Activated CD4-positive, alpha-beta memory T cell treated with anti-CD3 and anti-CD28 coated beads, Interleukin-2, amount 10 ng/mL, durations not matched to agents 7 days and 5 days (primary cell): ENCODE results near the gene YY1. TPM values are rescaled to one million over a fixed set of nuclear protein-coding genes. Genes with fewer than 3 reads are reported as not detected.

ENCODE experiments used
- CTCF ChIA-PET: fragments of 350-600 bp; sonication (Branson Sonifier 250); formaldehyde crosslinking; loops from one replicate; lab custom pipeline; 2021; ENCODE audit warnings: antibody characterized with exemption, inconsistent platforms; lab: Charles Lee
- POLR2A ChIA-PET: fragments of 350-600 bp; sonication (Branson Sonifier 250); formaldehyde crosslinking; loops from one replicate; lab custom pipeline; 2021; ENCODE audit warnings: antibody characterized with exemption; lab: Charles Lee
- DNase-seq: peaks from one replicate; pipeline ENCODE4 v3.0.0-alpha.2; 2020
- H3K27ac Mint-ChIP-seq: one replicate; pipeline ENCODE4 v1.8.0; 2021; ENCODE audit warnings: mild to moderate bottlenecking, mixed read lengths
- H3K27me3 Mint-ChIP-seq: one replicate; pipeline ENCODE4 v1.8.0; 2021; ENCODE audit warnings: mixed read lengths
- H3K36me3 Mint-ChIP-seq: one replicate; pipeline ENCODE4 v1.8.0; 2021; ENCODE audit warnings: low read depth, mixed read lengths
- H3K4me1 Mint-ChIP-seq: one replicate; pipeline ENCODE4 v1.8.0; 2021; ENCODE audit warnings: mixed read lengths
- H3K4me3 Mint-ChIP-seq: one replicate; pipeline ENCODE4 v1.8.0; 2021; ENCODE audit warnings: mild to moderate bottlenecking, mixed read lengths
- H3K9me3 Mint-ChIP-seq: one replicate; pipeline ENCODE4 v1.8.0; 2021; ENCODE audit warnings: mixed read lengths
- total RNA-seq, 2 experiments: library from RNA; stranded (reverse); gene quantifications; one replicate each; pipeline ENCODE4 v1.2.3, GENCODE V29; 2021

Gene YY1
- total RNA-seq, 2 experiments from 2014 or later = 94.0 to 95.6 TPM

DNA sequence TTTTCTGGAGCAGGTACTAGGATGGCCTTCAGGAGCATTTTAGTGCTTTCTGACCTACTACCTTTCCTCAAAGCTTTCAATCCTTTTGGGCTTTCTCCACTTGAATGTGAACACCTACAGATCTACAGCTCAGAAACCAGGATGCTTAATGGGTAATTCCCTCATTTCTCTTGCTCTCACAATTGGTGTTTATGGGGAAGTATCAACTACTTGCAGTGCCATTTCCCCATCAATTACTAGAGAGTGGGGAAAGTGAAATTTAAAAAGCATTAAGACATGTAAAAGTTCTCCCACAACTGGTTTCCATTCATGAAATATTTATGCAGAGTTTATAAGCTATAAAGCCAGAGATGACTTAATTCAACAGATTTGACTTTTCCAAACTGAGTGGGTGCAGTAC, 2.1 kb upstream of the YY1 start:
- peak overlapping the region; percentile 97 for H3K27ac Mint-ChIP-seq
- no peaks in the 10 kb centered on the region for H3K9me3 Mint-ChIP-seq
- peak overlapping the region; percentile 95 for H3K4me3 Mint-ChIP-seq
- ChIA-PET CTCF (interaction anchor here (0.8 to 6.7 kb wide), 8 partner anchors 8 to 171 kb away, joined by 3 to 73 read pairs (median 5); no protein-coding TSS in a partner anchor), POLR2A (interaction anchor here (0.8 to 9.2 kb wide), 11 partner anchors 12 to 266 kb away, joined by 3 to 268 read pairs (median 4); partner anchors contain the start of gene EVL)
- no peak for DNase-seq
- peaks cover 53% of the 10 kb centered on the region for H3K4me1 Mint-ChIP-seq
- H3K27me3 Mint-ChIP-seq = no peaks in the 10 kb centered on the region
- peaks cover 55% of the 10 kb centered on the region for H3K36me3 Mint-ChIP-seq

DNA sequence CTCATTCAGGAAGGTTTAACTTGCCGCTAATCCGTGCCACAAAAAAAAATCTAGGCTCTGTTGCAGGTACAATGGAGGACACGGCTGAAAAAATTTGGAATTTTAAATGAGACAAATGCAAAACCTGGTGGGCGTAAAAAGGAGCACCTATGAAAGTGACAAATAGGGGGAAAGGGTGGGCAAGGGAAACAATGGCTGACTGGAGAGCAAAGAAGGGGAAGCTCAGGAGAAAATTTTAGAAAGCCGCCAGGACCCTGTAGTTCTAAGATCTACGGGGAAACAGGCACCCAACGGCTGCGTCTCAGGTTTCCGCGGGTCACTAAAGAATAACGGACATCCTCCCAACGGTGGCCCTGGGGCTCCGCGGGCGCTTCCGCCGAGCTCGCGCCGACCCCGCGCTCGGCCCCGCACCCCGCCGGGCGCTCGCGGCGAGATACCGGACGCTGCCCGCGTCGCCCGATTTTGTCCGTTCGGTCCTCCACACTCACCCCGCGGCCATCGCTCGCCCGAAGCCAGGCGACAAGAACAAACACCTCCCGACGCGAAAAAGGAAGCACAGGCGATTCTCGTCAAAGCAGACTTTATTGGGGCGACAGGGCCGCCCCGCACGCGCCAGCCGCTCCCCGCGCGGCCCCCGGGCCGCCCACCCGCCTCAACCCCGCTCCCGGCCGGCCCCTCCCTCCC, 1.1 kb upstream of the YY1 start:
- ChIA-PET CTCF (interaction anchor here (0.7 to 6.7 kb wide), 6 partner anchors 9 to 48 kb away, joined by 3 to 73 read pairs (median 5); no protein-coding TSS in a partner anchor), POLR2A (interaction anchor here (0.6 to 9.2 kb wide), 10 partner anchors 13 to 173 kb away, joined by 3 to 268 read pairs (median 4); partner anchors contain the start of gene EVL)
- H3K27ac Mint-ChIP-seq = peak overlapping the region; percentile 97
- DNase-seq = peak; percentile 63
- H3K36me3 Mint-ChIP-seq = peaks cover 56% of the 10 kb centered on the region
- peak overlapping the region; percentile 95 for H3K4me3 Mint-ChIP-seq
- H3K4me1 Mint-ChIP-seq = peaks cover 60% of the 10 kb centered on the region
- no peaks in the 10 kb centered on the region for H3K9me3 Mint-ChIP-seq
- no peaks in the 10 kb centered on the region for H3K27me3 Mint-ChIP-seq

DNA sequence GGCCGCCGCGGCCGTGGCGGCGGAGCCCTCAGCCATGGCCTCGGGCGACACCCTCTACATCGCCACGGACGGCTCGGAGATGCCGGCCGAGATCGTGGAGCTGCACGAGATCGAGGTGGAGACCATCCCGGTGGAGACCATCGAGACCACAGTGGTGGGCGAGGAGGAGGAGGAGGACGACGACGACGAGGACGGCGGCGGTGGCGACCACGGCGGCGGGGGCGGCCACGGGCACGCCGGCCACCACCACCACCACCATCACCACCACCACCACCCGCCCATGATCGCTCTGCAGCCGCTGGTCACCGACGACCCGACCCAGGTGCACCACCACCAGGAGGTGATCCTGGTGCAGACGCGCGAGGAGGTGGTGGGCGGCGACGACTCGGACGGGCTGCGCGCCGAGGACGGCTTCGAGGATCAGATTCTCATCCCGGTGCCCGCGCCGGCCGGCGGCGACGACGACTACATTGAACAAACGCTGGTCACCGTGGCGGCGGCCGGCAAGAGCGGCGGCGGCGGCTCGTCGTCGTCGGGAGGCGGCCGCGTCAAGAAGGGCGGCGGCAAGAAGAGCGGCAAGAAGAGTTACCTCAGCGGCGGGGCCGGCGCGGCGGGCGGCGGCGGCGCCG, 381 bp downstream of the YY1 start:
- ChIA-PET POLR2A (interaction anchor here (1.0 to 3.5 kb wide), 4 partner anchors 16 to 1483 kb away, joined by 3 to 38 read pairs (median 16); no protein-coding TSS in a partner anchor), CTCF (no interaction called here)
- Mint-ChIP-seq H3K27ac (peak overlapping the region; percentile 76), H3K36me3 (peaks cover 59% of the 10 kb centered on the region), H3K4me1 (peaks cover 56% of the 10 kb centered on the region), H3K27me3 (no peaks in the 10 kb centered on the region), H3K9me3 (no peaks in the 10 kb centered on the region), H3K4me3 (peak overlapping the region; percentile 80)
- peak; percentile 38 for DNase-seq

DNA sequence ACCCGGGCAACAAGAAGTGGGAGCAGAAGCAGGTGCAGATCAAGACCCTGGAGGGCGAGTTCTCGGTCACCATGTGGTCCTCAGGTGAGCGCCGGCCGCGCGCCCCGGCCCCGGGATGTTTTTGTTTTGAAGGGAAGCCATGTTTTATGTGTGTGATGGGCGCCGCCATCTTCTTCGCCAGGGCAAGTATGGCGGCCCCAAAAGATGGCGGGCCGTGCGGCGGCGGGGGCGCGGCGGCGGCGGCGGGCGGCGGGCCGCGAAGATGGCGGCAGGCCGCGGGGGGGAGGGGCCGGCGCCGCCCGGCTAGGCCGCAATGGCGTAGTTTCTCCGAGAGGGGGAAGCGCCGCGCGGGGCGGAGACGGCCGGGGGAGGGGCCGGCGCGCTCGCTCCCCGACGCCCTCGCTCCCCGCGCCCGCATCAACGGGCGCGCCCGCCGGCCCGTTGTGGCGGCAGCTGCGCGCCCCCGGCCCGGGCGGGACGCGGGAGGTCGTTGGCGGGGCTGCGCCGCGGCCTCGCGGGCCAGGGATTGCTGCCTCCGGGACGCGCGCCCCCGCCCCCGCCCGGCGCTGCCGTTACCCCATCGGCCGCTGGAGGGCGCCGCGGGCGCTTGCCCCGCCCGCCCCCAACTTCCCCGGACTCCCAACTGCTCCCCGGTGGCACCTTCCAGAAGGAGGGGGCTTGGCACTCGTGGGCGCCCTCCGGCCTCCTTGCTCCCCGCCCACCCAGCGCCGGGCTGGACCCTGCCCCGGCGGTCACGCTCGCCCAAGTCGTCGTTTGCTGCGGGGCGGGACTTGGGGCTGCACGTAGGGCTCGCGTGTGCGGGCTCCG, 1.1 kb downstream of the YY1 start:
- CTCF ChIA-PET = interaction anchor here (0.7 to 3.7 kb wide), 17 partner anchors 10 to 159 kb away, joined by 4 to 31 read pairs (median 8); no protein-coding TSS in a partner anchor
- DNase-seq = peak; percentile 89
- POLR2A ChIA-PET = interaction anchor here (1.0 to 3.5 kb wide), 5 partner anchors 13 to 1482 kb away, joined by 3 to 38 read pairs (median 6); a partner anchor contains a TSS
- Mint-ChIP-seq H3K27me3 (no peaks in the 10 kb centered on the region), H3K4me3 (peak overlapping the region; percentile 89), H3K9me3 (no peaks in the 10 kb centered on the region), H3K27ac (peak overlapping the region; percentile 89), H3K36me3 (peaks cover 52% of the 10 kb centered on the region), H3K4me1 (peaks cover 52% of the 10 kb centered on the region)

DNA sequence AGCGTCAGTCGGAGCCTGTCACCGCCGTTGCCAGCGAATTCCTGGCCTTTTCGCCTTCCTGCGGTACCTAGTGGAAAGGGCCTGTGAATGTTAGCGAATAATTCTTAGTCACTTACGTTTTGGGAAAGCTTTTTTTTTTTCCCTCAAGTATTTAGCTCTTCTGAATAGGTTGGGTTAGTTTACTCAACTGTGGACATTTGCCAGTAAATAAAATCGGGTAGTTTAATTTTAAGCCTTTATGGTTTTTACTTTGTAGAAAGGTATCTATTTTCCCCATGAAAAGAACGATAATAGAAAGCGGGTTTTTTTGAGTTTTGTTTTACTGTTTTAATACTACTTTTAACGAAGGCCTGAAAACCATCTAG, 1.7 kb downstream of the YY1 start:
- POLR2A ChIA-PET = interaction anchor here (1.0 to 3.5 kb wide), 10 partner anchors 12 to 1481 kb away, joined by 3 to 38 read pairs (median 6); a partner anchor contains a TSS
- peak overlapping the region; percentile 89 for H3K4me3 Mint-ChIP-seq
- peak overlapping the region; percentile 89 for H3K27ac Mint-ChIP-seq
- CTCF ChIA-PET = interaction anchor here (0.7 to 3.7 kb wide), 23 partner anchors 9 to 245 kb away, joined by 3 to 31 read pairs (median 7); a partner anchor contains a TSS
- peaks cover 49% of the 10 kb centered on the region for H3K36me3 Mint-ChIP-seq
- no peaks in the 10 kb centered on the region for H3K27me3 Mint-ChIP-seq
- DNase-seq = no peak
- H3K4me1 Mint-ChIP-seq = peaks cover 51% of the 10 kb centered on the region
- H3K9me3 Mint-ChIP-seq = no peaks in the 10 kb centered on the region

DNA sequence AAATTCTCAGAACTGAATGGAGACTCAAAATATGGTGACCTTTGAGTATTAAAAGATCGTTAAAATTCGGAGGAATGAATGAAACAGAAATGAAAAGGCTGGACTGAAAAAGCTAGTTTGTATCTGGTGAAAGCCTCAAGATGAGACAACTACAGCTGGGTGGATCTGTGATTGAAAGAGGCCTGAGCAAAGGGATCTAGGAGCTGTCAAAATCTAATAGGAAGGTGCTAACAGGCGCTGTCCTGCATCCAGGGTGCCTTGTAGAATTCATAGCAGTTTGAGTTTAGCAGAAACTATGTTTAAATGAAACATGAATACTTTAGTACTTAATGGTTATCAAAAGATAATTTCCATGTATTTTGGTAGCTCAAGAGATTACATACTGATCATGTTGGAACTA, 2.3 kb downstream of the YY1 start:
- Mint-ChIP-seq H3K4me1 (peaks cover 51% of the 10 kb centered on the region), H3K36me3 (peaks cover 44% of the 10 kb centered on the region), H3K27ac (peak overlapping the region; percentile 89), H3K9me3 (no peaks in the 10 kb centered on the region), H3K27me3 (no peaks in the 10 kb centered on the region), H3K4me3 (peak overlapping the region; percentile 89)
- no peak for DNase-seq
- ChIA-PET POLR2A (interaction anchor here (0.6 to 3.5 kb wide), 11 partner anchors 11 to 420 kb away, joined by 3 to 38 read pairs (median 5); a partner anchor contains a TSS), CTCF (interaction anchor here (0.7 to 3.7 kb wide), 23 partner anchors 9 to 259 kb away, joined by 3 to 31 read pairs (median 7); a partner anchor contains a TSS)

DNA sequence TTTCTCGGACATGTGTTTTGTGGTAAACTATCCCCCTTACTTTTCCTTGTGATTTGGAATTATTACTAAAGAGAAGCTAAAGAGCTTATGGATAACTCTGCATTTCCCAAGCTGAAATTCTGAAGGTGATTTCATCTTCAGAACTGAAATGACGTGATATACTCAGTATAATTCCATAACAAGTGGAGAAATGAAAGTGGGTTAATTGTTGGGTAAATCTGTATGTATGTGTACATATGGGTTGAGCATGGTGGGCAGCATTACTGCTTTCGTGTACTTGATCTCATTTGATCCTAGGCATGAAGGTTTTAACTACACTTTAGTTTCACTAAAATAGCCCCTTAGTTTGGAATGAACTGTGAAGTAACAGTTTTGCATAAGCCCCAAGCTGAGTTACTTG, 4.1 kb downstream of the YY1 start:
- POLR2A ChIA-PET = interaction anchor here (0.7 to 1.3 kb wide), 2 partner anchors 36 to 178 kb away, joined by 3 to 4 read pairs; no protein-coding TSS in a partner anchor
- Mint-ChIP-seq H3K9me3 (no peaks in the 10 kb centered on the region), H3K4me1 (peaks cover 49% of the 10 kb centered on the region), H3K27me3 (no peaks in the 10 kb centered on the region), H3K27ac (no peak overlapping the region), H3K36me3 (peaks cover 34% of the 10 kb centered on the region), H3K4me3 (peak overlapping the region; percentile 38)
- CTCF ChIA-PET = interaction anchor here (0.9 to 3.7 kb wide), 8 partner anchors 15 to 135 kb away, joined by 3 to 31 read pairs (median 4); no protein-coding TSS in a partner anchor
- no peak for DNase-seq

DNA sequence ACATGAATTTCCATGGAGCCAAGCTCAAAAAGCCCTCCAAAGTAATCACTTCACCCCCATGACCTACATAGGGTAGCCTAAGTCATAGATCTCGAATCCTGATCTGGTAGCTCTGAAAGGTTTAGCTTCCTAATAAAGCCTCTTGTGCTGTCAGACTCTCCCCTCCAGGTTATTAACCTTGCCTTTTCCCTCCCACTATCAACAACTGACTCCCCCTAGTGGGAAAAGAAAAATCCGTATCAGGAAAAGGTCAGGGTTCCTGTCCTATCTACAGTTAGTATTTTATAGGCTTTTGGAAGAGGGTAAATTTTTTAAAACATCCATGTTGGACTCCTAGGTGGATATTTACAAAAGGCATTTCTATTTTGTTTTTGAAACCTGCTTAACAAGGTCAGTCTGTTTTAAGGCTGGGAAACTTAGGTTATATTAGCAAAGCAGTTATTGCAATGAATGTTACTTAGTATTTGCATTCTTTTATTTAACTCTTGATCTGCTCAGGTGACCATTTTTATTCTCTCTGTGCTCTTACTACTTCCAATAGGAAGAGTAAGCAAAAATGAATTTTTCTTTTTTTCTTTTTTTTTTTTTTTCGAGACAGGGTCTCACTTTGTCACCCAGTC, 8.0 kb downstream of the YY1 start:
- CTCF ChIA-PET = interaction anchor here (0.5 to 2.7 kb wide), 9 partner anchors 10 to 264 kb away, joined by 3 to 9 read pairs (median 5); no protein-coding TSS in a partner anchor
- Mint-ChIP-seq H3K4me3 (no peak overlapping the region), H3K27ac (no peak overlapping the region), H3K9me3 (no peaks in the 10 kb centered on the region), H3K36me3 (peaks cover 18% of the 10 kb centered on the region), H3K4me1 (peaks cover 63% of the 10 kb centered on the region), H3K27me3 (no peaks in the 10 kb centered on the region)
- POLR2A ChIA-PET = interaction anchor here (3.0 kb wide), 1 partner anchor 25 kb away, joined by 9 read pairs; no protein-coding TSS in a partner anchor
- DNase-seq = no peak

DNA sequence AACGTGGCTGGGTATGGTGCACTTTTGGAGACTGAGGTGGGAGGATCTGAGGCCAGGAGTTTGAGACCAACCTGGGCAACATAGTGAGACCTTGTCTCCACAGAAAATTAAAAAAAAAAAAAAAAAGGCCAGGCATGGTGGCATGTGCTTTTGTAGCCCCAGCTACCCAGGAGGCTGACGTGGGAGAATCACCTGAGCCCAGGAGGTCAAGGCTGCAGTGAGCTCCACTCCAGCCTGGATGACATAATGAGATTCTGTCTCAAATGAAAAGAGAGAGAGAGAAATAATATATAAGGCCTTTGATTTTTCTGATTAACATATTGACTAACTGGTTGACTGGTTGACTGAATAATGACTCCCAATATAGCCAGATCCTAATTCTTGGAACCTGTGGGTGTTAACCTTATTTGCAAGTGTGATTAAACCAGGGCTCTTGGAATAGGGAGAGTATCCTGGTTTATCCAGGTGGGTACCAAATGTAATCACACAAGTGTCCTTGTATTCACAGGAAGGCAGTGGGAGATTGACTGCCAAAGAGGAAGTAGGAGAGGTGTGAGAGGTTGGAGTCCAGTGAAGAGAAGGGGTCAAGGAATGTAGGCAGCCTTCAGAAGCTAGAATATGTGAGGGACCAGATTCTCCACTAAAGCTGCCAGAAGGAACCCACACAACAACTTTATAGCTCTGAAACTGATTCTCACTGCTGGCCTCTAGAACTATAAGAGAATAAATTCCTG, 12.0 kb downstream of the YY1 start:
- Mint-ChIP-seq H3K9me3 (no peaks in the 10 kb centered on the region), H3K4me3 (no peak overlapping the region), H3K27ac (no peak overlapping the region), H3K4me1 (peaks cover 62% of the 10 kb centered on the region), H3K27me3 (no peaks in the 10 kb centered on the region), H3K36me3 (peaks cover 7% of the 10 kb centered on the region)
- DNase-seq = no peak
- ChIA-PET POLR2A (no interaction called here), CTCF (interaction anchor here (1.7 to 3.8 kb wide), 2 partner anchors 9 to 10 kb away, joined by 10 to 16 read pairs; no protein-coding TSS in a partner anchor)

DNA sequence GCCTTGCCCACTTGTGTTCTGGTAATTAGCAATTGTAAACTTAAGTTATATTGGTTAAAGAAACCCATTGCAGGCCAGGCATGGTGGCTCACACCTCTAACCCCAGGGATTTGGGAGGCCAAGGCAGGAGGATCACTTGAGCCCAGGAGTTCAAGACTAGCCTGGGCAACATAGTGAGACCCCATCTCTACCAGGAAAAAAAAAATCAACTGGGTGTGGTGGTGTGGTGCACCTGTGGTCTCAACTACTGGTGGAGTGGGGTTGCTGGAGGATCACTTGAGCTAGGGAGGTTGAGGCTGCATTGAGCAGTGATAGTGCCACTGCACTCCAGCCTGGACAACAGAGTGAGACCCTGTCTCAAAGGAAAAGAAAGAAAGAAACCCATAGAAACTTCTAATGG, 13.7 kb downstream of the YY1 start:
- Mint-ChIP-seq H3K9me3 (no peaks in the 10 kb centered on the region), H3K27me3 (no peaks in the 10 kb centered on the region), H3K4me1 (peaks cover 61% of the 10 kb centered on the region), H3K27ac (no peak overlapping the region), H3K36me3 (peaks cover 10% of the 10 kb centered on the region), H3K4me3 (no peak overlapping the region)
- ChIA-PET POLR2A (interaction anchor here (1.5 kb wide), 1 partner anchor 12 kb away, joined by 6 read pairs; no protein-coding TSS in a partner anchor), CTCF (interaction anchor here (3.8 kb wide), 1 partner anchor 12 kb away, joined by 16 read pairs; no protein-coding TSS in a partner anchor)
- no peak for DNase-seq

DNA sequence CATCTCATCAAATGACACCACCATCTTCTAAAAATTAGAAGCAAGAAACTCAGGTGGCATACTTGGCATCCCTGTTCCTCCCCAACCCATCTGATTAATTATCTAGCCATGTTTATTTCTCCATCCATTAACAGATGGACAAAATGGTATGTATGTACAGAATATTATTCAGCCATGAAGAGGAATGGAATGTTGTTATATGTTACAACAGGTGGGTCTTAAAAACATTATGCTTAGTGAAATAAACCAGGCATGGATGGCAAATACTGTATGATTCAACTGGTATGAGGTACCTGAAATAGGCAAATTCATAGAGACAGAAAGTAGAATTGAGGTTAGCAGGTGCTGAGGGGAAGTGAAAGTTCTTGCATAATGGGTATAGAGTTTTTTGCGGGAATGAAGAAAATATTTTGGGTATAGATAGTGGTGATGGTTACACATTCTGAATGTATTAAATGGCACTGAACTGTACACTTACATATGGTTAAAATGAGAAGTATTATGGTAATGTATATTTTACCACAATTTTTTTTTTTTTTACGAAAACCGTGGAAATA, 17.5 kb downstream of the YY1 start:
- POLR2A ChIA-PET = no interaction called here
- CTCF ChIA-PET = interaction anchor here (1.2 to 3.8 kb wide), 2 partner anchors 13 to 14 kb away, joined by 4 to 24 read pairs; no protein-coding TSS in a partner anchor
- no peaks in the 10 kb centered on the region for H3K9me3 Mint-ChIP-seq
- DNase-seq = no peak
- H3K36me3 Mint-ChIP-seq = peaks cover 15% of the 10 kb centered on the region
- H3K27me3 Mint-ChIP-seq = no peaks in the 10 kb centered on the region
- no peak overlapping the region for H3K27ac Mint-ChIP-seq
- no peak overlapping the region for H3K4me3 Mint-ChIP-seq
- peaks cover 73% of the 10 kb centered on the region for H3K4me1 Mint-ChIP-seq
